Kidney epithelial cell (primary cell): ENCODE data around the gene PSMD3. TPM values are rescaled to one million over a fixed set of nuclear protein-coding genes. Genes with fewer than 3 reads are reported as not detected.

Experiments
- DNase-seq: peaks from one replicate; pipeline ENCODE4 v3.0.0-alpha.2; 2010; ENCODE audit warnings: low read depth
- H3K27me3 ChIP-seq: 2 replicates; pipeline ENCODE4 v1.6.0; 2011; ENCODE audit warnings: low read length; ENCODE audit not compliant: control insufficient read depth, insufficient read depth
- H3K36me3 ChIP-seq: 2 replicates; pipeline ENCODE4 v1.5.1; 2011; ENCODE audit warnings: low read length; ENCODE audit not compliant: control insufficient read depth, insufficient read depth
- H3K4me3 ChIP-seq: 2 replicates; pipeline ENCODE4 v1.5.1; 2011; ENCODE audit warnings: low read depth, mild to moderate bottlenecking, control low read depth, low read length
- total RNA-seq: library from RNA; depleted of rRNA; stranded (reverse); fragments of >200 nt; gene quantifications from 2 replicates; pipeline ENCODE4 v1.2.3, GENCODE V29; 2015
- TF ChIP-seq, protein P1 (sequence below): IDR thresholded peaks from 2 replicates; pipeline ENCODE4 v1.5.1; 2011; ENCODE audit warnings: mild to moderate bottlenecking, moderate library complexity, low read length, control low read depth, inconsistent platforms; ENCODE audit not compliant: insufficient read depth, poor library complexity, severe bottlenecking

Gene PSMD3
- total RNA-seq, 1 donor from 2014 or later: 104 TPM

DNA sequence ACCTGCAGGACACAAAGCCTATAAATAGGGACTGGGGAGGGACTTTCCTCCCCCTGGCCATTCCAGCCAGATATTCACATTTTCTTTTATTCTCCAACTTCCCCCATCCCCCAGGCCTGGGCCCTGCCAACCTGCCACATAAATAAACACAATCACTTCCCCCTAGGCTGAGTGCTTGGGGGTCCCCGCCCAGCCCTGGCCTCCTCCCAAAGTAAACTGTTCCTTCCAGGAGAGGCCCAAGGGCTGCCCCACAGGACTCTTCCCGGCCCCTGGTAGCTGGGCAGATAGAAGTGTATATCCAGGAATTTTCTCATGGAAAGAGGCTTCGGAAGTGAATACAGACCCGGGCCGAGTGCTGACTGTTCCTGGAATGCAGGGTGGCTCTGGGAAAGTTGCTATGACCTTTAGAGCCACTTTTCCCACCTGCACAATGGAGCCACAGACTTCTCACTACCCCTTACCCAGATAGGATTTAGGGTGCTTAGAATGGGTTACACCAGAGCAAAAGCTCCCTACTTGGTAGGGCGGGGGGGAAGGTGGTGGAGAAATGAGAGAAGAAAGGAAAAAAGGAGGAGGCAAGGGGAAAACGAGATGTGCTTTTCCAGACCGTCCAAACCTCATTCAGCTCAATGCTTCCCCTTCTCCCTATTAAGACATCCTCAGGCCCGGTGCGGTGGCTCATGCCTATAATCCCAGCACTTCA, 43.1 kb downstream of the PSMD3 start:
- Histone ChIP-seq H3K36me3 (no peaks in the 10 kb centered on the region), H3K4me3 (no peak overlapping the region), H3K27me3 (no peaks in the 10 kb centered on the region)
- TF ChIP-seq, protein P1, sequence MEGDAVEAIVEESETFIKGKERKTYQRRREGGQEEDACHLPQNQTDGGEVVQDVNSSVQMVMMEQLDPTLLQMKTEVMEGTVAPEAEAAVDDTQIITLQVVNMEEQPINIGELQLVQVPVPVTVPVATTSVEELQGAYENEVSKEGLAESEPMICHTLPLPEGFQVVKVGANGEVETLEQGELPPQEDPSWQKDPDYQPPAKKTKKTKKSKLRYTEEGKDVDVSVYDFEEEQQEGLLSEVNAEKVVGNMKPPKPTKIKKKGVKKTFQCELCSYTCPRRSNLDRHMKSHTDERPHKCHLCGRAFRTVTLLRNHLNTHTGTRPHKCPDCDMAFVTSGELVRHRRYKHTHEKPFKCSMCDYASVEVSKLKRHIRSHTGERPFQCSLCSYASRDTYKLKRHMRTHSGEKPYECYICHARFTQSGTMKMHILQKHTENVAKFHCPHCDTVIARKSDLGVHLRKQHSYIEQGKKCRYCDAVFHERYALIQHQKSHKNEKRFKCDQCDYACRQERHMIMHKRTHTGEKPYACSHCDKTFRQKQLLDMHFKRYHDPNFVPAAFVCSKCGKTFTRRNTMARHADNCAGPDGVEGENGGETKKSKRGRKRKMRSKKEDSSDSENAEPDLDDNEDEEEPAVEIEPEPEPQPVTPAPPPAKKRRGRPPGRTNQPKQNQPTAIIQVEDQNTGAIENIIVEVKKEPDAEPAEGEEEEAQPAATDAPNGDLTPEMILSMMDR: no peak
- no peak for DNase-seq

DNA sequence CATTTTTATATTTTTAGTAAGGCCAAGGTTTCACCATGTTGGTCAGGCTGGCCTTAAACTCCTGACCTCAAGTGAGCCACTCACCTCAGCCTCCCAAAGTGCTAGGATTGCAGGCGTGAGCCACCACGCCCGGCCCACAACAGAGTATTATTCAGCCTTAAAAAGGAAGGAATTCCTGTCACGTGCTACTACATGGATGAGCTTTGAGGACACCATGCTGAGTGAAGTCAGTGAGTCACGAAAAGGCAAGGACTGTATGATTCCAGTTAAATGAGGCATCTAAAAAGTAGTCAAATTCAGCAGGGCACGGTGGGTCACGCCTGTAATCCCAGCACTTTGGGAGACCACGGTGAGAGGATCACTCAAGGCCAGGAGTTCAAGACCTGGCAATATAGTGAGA, 44.3 kb downstream of the PSMD3 start:
- DNase-seq: no peak

GRCh38 chr17:40025559-40025958, 45.0 kb downstream of the PSMD3 start:
- no peak for DNase-seq
- TF ChIP-seq, protein P1: no peak
- Histone ChIP-seq H3K4me3 (no peak overlapping the region), H3K27me3 (no peaks in the 10 kb centered on the region), H3K36me3 (no peaks in the 10 kb centered on the region)

More for the DNA sequence above, 44.3 kb downstream of the PSMD3 start:
- Histone ChIP-seq H3K27me3 (no peaks in the 10 kb centered on the region), H3K4me3 (no peak overlapping the region), H3K36me3 (no peaks in the 10 kb centered on the region)
- TF ChIP-seq, protein P1: no peak

DNA sequence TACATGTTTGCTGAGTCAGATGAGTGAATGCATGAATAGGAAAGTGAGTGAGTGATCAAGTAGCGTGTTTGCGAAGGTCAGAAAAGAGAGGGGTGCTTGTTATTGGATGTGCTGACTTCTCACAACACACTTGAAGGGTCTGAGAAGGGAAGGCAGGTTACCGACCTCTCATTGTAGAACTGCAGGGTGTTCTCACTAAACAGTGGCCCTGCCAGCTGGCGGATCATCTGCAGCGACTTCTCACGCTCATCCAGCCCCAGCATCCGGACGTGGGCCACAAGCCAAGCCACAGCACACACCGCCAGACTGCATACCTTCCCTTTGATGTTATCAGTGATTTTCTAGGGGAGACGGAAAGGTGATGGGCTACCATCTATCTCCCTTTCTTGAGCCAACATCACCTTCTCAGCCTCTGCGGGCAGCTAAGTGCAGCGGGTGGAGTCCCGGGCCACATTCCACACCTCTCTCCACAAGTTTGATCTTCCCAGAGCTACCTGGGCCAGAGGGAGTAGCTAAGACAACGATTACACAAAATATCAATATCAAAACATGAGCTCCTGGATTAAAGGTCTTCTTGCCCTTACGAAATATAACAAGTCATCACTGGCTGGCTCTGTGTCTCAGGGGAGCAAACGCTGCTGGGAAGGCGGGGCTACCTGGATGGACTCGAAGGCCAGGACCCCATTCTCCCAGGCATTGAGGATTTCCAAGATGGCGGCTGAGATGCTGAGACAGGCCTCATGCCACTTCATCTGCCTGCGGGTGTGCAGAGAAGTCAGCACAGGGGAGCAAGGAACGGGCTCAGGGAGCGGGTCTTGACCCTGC, 45.6 kb downstream of the PSMD3 start:
- Histone ChIP-seq H3K27me3 (no peaks in the 10 kb centered on the region), H3K4me3 (no peak overlapping the region), H3K36me3 (no peaks in the 10 kb centered on the region)
- TF ChIP-seq, protein P1: no peak
- no peak for DNase-seq

DNA sequence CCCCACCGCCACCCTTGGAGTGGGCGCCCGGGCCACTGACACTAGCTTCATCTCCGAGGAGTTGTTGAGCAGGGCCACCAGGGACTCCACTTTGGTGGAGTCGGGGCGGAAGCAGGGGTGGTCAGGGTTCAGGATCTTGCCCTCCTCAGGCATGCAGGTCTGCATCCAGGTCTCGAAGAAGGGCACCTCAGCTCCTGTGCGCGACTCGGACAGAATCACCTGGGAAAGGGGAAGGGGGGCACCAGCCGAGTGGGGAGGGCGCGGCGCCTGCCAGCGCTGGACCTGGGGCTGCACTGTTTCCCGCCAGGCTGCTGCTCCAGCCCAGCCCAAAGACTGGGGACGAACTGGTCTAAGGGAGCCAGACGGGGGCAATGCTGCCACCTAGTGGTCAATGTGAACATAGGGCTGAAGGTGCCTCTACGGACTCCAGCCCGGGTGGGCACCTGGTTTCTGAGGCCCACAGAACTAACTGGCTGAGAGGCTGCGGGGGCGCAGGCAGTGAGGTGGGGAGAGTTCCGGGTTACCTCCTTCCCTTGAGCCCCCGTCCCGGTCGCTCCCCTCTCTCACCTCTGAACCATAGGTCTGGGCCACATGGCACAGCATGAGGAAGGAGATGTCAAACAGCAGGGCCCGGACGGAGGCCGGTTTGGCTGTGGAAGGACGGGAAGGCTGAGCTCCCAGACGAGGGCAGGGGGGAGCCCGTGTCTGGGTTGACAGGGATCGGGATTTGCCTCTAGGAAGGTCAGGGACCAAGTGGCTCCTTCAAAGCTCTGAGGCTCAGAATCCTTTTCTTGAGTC, 46.4 kb downstream of the PSMD3 start:
- no peaks in the 10 kb centered on the region for H3K36me3 ChIP-seq
- H3K27me3 ChIP-seq: no peaks in the 10 kb centered on the region
- no peak for DNase-seq
- no peak overlapping the region for H3K4me3 ChIP-seq
- TF ChIP-seq, protein P1: peak; percentile 91
